IPS-18c (cell line): Measurements from ENCODE around the gene DISP1.

ENCODE experiments used
- H3K4me3 ChIP-seq: 2 replicates; pipeline ENCODE4 v1.7.0; 2013; ENCODE audit warnings: low read depth, mild to moderate bottlenecking, low read length, moderate library complexity; ENCODE audit not compliant: insufficient read depth
- H3K9me3 ChIP-seq: one replicate; pipeline ENCODE4 v1.6.1; 2013; ENCODE audit warnings: mild to moderate bottlenecking, low read length, moderate library complexity; ENCODE audit not compliant: control insufficient read depth, insufficient read depth

DISP1 gene

DNA sequence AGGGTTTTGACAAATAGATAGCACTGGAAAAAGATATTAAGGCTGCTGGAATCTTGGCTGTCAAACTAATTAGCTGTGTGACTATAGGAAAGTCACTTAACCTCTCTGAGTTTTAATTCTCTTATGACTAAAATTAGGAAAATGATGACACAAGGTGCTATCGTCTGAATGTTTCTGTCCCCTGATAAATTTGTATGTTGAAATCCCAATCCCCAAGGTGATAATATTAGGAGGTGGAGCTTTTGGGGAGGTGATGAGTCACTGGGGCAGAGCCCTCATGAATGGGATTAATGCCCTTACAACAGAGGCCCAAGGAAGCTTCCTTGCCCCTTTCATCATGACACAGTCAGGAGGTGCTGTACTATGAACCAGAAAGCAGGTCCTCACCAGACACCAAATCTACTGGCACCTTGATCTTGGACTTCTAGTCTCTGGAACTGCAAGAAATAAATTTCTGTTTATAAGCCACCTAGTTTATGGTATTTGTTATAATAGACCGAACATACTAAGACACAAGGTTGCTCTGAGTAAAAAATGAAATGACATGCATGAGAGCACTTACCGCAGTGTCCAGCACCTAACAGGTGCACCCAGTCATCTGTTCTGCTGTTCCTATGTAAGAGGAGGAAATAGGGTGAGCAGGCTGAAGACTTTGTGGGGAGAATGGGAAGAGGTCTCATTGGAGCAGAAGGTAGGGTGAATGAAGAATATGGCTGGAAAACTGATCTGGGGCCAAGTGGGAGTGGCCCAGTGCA lies 26.3 kb upstream of the DISP1 start:
- H3K9me3 ChIP-seq, result no peaks in the 10 kb centered on the region
- H3K4me3 ChIP-seq, result no peak overlapping the region

DNA sequence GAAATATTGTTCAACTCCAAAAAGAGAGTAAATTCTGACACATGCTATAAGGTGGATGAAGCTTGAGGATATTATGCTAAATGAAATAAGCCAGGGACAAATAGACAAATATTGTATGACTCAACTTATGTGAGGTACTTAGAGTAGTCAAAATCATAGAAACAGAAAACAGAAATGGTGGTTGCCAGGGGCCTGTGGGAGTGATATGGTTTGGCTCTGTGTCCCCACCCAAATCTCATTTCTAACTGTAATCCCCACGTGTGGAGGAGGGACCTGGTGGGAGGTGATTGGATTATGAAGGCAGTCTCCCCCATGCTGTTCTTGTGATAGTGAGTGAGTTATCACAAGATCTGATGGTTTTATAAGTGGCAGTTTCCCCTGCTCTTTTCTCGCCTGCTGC lies 24.7 kb upstream of the DISP1 start:
- no peak overlapping the region for H3K4me3 ChIP-seq

DNA sequence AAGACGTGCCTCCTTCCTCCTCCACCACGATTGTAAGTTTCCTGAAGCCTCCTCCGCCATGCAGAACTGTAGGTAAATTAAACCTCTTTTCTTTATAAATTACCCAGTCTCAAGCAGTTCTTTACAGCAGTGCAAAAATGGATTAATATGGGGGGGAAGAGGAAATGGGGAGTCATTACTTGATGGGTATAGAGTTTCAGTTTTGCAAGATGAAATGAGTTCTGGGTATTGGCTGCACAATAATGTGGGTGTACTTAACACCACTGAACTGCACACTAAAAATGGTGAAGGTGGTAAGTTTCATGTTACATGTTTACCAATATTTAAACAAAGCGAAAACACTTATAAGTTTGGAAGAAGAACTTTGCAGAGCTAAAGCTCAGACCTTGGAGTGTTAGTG lies 24.3 kb upstream of the DISP1 start:
- H3K9me3 ChIP-seq, result no peaks in the 10 kb centered on the region
- H3K4me3 ChIP-seq, result no peak overlapping the region

More for the DNA sequence above, 24.7 kb upstream of the DISP1 start:
- no peaks in the 10 kb centered on the region for H3K9me3 ChIP-seq

DNA sequence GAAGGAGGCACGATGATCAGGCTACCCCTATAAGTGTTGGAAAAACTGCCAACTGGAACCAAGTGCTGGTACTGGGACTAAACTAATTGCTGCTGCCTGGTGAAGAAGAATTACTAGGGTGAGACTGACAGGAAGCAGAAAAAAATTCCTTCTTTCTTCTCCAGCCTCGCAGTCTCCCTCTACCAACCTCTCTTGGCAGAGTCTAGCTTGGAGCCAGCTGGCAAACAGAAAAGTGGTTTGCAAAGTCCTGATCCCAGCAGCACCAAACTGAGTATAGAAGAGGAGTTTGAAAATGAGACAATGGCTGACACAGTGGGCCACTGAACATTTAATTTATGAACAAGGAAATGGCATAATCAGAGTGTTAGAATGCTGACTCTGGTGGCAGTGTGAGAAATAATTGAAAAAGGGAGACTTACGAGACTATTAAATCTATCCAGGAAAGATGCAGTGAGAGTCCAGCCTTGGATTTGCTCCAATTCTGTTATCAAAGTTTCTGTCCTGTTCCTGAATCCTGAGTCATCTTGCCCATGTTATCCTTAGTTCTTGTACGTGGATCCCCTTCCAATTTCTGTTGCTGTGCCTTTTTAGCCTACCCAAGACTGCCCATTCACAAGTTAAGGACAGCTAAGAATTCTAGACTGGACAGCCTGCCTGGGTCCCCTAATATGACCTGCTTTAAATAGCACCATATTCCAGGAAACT lies 23.7 kb upstream of the DISP1 start:
- Histone ChIP-seq H3K9me3 (no peaks in the 10 kb centered on the region), H3K4me3 (no peak overlapping the region)

- Histone ChIP-seq H3K9me3 (no peaks in the 10 kb centered on the region), H3K4me3 (no peak overlapping the region)
These were observed 22.1 kb upstream of the DISP1 start for GRCh38 chr1:222792744-222793143.

DNA sequence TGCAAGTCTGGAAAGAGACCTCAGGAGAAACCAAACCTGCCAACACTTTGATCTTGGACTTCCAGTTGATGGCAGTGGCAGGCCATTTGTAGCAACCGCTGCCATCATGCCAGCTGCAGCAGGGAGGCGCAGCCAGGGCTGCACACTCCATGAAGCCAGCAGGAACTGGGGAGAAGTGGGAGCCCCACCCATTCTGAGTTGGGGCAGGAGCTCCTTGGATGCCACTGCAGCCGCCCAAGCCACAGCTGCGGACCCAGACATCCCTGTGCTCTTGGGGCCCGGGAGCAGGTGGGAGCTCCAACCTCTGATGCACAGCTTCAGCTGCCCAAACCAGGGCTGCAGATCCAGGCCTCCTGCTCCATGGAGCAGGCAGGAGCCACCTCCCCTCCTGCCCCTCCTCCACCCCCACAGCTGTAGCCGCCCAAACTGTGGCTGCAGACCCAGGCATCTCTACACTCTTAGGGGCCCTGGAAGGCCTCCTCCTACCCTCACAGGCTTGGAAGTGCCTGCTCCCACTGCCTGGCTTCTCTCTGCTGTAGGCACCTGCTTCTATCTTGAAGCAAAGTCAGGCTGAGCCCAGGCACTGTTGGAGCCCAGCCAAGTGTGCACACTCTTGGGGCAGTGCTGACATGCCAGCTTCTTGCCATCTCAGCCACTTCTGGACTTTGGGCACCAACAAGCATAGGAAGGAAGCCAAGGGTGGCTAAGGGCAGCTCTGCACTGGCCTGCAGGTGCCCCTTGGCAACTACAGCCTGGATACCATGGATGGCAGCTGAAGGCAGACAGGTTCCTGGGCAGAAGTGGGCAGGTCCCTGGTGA lies 20.0 kb upstream of the DISP1 start:
- H3K4me3 ChIP-seq, result no peak overlapping the region
- no peaks in the 10 kb centered on the region for H3K9me3 ChIP-seq

DNA sequence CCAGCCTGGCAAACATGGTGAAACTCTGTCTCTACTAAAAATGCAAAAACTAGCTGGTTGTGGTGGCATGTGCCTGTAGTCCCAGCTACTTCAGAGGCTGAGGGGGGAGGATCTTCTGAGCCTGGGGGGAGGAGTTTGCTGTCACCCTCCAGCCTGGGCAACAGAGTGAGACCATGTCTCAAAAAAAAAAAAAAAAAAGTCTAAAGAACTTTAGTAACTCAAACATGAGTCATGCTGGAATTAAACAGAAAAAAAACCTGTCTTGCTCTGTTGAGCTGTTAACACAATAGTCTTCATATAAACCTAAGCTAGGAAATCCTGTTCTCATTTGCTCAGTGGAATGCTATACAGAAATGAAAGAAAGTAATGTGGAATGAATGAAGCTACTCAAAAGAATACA lies 16.7 kb upstream of the DISP1 start:
- Histone ChIP-seq H3K9me3 (no peaks in the 10 kb centered on the region), H3K4me3 (no peak overlapping the region)

DNA sequence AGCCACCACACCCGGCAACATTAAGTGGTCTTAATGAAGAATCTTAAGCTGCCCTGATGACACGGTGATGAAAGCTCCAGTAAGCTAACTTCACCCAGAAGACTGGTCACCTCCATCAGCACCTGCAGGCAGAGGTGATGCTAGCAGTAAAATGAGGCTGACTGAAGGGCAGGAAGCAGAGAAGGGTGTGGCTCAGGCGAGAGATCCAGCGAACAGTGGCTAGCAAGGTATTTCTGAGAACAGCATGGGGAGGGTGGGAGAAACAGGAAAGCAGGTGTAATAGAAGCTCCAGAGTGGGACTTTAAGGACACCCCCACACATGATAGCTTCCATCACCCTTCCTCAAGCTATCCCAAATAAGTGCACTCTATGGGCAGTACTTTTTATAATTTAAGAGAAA lies 15.9 kb upstream of the DISP1 start:
- no peaks in the 10 kb centered on the region for H3K9me3 ChIP-seq
- H3K4me3 ChIP-seq, result no peak overlapping the region

DNA sequence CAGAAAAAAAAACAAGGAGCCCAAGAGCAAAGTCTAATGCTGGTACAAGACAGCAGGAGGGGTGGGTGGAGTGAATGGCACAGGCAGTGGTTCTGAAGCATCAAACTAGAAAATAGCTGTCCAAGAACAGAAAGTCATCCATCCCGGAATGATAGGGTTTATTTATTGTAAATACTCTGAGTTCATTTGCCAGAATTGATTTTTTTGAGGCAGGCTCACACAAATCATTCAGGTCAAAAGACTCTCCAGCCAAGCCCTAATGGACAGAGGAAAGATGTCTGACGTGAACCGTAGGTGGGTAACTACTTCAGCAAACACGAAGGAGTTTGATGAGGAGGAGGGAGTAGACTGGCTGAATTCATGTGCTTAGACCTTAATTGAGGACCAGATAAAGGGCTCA lies 13.8 kb upstream of the DISP1 start:
- Histone ChIP-seq H3K4me3 (no peak overlapping the region), H3K9me3 (no peaks in the 10 kb centered on the region)

GRCh38 chr1:222811671-222812070 lies 3.2 kb upstream of the DISP1 start:
- H3K4me3 ChIP-seq, result no peak overlapping the region
- H3K9me3 ChIP-seq, result no peaks in the 10 kb centered on the region

DNA sequence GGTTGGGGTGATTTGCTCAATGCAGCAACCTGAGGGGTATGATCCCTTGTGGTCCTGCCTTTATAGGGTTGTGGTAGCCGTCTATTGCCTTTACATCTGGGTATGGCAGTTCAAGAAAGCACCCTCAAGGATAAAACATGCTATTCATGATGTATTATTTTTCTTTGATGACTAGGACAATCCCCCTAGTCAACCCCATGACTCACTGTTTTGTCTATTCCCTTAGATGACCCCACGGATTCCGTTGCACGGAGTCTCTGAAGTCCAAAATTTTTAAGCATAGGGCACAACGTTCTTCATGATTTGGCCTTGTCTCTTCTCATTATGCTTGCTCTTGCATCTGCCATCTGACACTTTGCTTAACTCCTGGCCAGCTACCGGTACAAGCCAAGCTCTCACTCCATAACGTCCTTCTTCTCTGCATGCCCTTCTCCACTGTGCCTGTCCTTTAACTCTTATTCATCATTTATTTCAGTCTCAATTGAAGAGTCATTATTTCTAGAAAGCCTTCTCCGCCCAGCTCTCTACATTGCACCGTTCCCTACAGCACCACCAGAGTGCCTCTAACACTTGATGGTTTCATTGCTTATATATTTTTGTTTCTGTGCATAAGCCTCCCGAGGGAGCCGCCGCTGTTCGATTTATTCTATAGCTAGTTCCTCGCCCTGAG lies 838 bp upstream of the DISP1 start:
- Histone ChIP-seq H3K4me3 (peak overlapping the region; percentile 89; the same call in 1 of the 2 replicates), H3K9me3 (no peaks in the 10 kb centered on the region)

DNA sequence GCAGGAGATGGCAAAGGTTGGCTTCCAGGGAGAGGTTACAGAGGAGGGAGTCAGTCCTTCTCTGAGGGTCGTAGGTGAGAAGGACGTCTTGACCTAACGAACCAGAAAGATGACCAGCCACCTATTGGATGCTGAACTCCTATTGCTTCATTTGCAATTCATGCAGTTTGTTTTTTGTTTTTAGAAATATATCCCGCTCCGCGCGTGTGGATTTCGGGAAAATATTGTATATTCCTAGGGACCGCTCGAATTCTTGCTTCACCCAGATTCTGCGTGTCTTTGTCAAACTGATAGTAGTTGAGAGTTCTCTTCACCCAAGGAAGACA lies 564 bp downstream of the DISP1 start:
- H3K9me3 ChIP-seq, result no peaks in the 10 kb centered on the region
- peak overlapping the region; percentile 89 for H3K4me3 ChIP-seq

GRCh38 chr1:222817529-222817928 lies 2.7 kb downstream of the DISP1 start:
- Histone ChIP-seq H3K9me3 (no peaks in the 10 kb centered on the region), H3K4me3 (no peak overlapping the region)

DNA sequence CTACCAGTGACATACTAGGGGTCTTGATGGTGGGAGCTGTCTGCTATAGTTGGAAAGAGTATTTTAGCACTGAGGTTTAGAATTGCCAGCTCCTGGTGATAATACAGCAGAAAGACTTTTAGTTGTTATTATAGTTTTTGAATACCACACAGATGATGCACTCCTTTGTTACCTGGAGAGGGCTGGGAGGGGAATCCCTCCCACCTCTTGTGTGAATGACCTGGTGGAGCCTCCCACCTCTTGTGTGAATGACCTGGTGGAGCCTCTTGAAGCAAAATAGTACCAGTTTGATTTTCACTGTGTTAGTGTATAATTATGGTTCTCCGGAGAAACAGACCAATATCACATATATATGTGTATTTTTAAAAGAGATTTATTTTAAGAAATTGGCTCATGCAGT lies 3.3 kb downstream of the DISP1 start:
- Histone ChIP-seq H3K4me3 (no peak overlapping the region), H3K9me3 (no peaks in the 10 kb centered on the region)

GRCh38 chr1:222820171-222820712 lies 5.4 kb downstream of the DISP1 start:
- H3K4me3 ChIP-seq, result no peak overlapping the region
- H3K9me3 ChIP-seq, result no peaks in the 10 kb centered on the region

GRCh38 chr1:222821239-222821638 lies 6.4 kb downstream of the DISP1 start:
- H3K4me3 ChIP-seq, result no peak overlapping the region

DNA sequence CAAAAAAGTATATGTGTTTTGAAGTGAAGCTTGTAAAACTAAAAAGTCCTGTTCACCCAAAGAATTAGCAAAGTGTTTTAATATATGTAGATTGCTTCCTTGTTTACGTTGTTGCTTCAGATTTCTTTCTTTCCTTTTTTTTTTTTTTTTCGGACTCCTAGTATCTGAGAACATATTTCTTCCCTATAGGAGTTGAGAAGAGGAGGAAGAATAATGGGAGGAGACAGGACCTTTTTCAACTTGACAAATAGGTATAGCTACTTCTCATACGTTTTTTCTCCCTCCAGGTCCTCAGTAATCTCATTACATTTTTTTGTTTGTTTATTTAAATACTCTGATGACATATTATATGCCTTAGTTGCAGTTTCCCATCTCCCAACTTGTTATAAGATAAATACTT lies 8.9 kb downstream of the DISP1 start:
- no peaks in the 10 kb centered on the region for H3K9me3 ChIP-seq
- no peak overlapping the region for H3K4me3 ChIP-seq

More at GRCh38 chr1:222821239-222821638, 6.4 kb downstream of the DISP1 start:
- H3K9me3 ChIP-seq, result no peaks in the 10 kb centered on the region
